Stimulated activated CD4-positive, alpha-beta T cell treated with anti-CD3 and anti-CD28 coated beads, TNF-alpha, amount 100 ng/mL, for 48 hours (primary cell): ENCODE measurements around the gene CDC42EP4.
A peak's percentile ranks its signal among the peaks of the same experiment; 100 is the strongest.

ENCODE experiments used
- DNase-seq, 3 donors: peaks; one replicate each; pipeline ENCODE4 v3.0.0-alpha.2; 2020; ENCODE audit warnings: low read depth in 3 of 3

Gene CDC42EP4

GRCh38 chr17:73311781-73312641, at the start of gene CDC42EP4:
CDC42EP4 (minus strand) TSS chr17:73312001; CDS start chr17:73286500, 25,501 bp downstream.
- DNase-seq = peak; percentile 78 to 81 (median 78)

DNA sequence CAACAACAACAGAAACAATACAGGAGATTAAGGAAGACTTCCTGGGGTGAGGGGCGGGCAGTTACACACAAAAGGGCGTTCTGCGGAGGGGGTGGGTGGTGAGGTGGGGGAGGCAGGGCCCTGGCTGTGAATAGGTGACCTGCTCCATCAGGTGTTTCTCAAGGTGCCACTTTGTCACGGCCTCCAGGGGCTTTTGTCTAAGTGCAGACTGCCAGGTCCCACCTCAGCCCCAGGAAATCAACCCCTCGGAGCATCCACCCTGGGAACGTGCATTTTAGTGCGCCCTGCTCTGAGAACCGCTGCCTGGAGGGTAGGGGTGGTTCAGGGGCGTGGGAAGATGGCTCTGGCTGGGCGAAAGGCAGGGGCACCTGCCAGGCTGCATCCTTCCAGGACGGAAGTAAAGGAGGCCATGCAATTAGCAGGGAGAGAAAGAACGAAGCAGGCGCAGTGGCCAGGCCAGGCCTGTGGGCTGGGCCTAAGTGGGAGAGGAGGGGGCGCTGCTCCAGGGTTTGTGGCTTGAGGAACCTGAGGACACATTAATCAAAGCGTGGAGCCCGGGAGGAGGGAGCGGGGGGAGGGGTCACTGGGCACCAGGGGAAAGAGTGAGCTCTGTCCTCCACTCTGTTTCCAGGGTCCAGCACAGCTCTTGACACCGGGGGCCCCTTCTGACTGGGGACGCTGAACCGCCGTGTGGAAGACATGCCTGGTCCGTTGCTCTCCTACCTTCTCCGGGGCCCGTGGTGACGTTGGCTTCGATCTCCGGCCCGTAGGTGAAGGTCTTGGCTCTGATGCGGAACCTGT, 49.4 kb upstream of the CDC42EP4 start:
- DNase-seq = no peak

GRCh38 chr17:73359987-73360410, 48.2 kb upstream of the CDC42EP4 start:
- DNase-seq = no peak

DNA sequence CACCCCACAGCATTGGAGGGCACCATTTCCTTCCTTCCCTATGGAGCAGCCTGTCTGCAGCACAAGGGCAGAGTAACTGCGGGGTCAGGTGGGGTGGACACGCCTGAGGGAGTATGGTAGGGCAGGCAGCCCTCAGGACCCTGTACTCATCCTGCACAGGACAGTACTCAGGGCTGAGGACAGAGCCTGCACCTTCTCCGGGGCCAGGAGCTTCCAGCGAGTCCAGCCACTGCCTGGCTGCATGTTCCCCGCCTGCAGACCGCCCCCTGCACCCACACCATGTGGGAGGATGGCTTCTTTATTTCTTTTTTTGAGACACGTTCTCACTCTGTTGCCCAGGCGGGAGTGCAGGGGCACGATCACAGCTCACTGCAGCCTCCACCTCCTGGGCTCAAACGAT, 47.6 kb upstream of the CDC42EP4 start:
- DNase-seq = no peak

DNA sequence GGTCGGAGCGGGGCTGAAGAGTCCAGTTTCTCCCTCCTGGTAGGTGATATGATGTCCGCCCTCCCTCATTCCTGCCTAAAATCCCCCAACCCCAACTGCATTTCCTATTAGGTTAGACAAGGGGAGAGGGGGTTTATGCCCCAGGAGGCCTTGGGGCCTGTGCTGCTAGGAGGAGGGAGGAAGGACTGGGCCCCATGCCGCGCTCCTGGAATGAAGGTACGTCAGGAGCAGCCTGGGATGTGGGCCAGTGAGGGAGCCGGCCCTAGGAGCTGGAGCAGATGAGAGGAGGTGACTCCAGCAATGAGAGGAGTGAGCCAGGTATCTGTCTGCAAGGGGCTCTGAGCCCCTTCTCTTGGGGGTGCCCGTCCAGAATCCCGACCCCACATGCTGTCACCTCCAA, 46.9 kb upstream of the CDC42EP4 start:
- DNase-seq = no peak

GRCh38 chr17:73357981-73358380, 46.2 kb upstream of the CDC42EP4 start:
- no peak for DNase-seq

- no peak for DNase-seq
Measured at GRCh38 chr17:73357318-73357717, 45.5 kb upstream of the CDC42EP4 start.

GRCh38 chr17:73356561-73357170, 44.9 kb upstream of the CDC42EP4 start:
- no peak for DNase-seq

- no peak for DNase-seq
Measured at GRCh38 chr17:73354423-73355284, 42.9 kb upstream of the CDC42EP4 start.

DNA sequence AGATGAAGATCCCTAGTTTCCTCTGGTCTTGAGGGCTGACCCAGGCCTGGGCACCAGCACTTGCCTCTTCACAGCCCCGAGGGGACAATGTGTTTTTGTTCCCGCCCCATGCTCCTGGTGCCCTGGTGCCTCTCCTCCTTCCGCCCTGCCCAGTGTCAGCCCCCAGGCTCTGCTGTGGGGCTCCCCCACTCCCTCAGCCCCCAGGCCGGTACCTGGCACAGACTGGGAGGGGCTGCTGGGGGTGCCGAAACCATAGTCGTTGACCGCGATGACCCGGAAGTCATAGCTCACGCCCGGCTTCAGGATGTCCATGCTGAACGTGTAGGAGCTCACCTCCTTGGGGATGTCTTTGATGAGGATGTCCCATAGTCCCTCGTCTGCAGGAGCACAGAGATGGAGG, 40.5 kb upstream of the CDC42EP4 start:
- no peak for DNase-seq

DNA sequence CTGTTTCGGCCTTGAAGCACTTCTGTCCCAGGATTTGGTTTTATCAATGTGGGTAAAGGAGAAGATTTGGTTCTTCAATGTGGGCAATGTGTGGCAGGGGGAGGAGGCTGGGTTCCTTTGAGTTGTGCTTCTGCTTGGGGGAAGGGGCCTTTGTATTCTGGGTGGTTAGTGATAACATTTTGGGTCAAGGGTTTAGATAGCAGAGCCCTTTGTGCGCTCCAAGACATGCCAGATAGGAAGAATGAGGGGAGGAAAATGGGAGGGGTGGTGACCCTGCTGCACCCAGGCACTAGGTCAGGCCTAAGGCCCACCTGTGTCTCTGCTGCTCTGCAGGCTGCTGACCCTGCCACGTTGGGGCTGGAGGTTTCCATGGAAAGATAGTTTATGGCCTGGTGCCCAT, 40.0 kb upstream of the CDC42EP4 start:
- DNase-seq = no peak

DNA sequence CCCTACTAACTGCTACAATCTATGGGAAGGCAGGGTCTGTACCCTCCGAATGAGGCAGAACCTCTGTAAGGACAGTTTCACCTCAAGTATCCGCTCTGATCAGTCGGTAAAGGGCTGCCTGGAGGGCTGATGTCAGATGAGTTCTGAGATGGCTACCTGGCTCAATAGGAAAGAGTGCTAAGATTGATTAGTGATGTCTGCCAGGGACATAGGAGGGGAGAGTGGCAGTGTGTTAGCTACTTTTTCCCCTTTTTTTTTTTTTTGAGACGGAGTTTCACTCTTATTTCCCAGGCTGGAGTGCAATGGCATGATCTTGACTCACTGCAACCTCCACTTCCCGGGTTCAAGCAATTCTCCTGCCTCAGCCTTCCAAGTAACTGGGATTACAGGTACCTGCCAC, 39.1 kb upstream of the CDC42EP4 start:
- no peak for DNase-seq

DNA sequence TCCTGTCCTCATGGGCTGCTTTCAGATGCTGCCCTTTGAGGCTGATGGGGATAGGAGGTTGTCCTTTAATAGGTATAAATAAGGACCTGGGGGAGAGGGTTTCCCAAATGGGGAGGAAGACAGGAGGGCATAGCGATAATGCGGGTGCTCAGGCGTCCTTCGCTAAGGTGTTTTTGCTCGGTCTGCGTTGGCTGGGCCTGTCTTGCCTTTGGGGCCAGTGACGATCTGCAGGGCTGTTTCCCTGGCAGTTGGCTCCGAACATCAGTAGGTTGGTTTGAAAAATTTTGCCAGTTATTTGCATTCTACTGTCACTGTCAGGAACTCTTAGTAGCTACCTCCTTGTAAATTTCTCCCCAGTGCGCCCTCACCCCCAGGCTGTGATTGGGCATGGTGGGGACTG, 37.8 kb upstream of the CDC42EP4 start:
- DNase-seq = no peak

DNA sequence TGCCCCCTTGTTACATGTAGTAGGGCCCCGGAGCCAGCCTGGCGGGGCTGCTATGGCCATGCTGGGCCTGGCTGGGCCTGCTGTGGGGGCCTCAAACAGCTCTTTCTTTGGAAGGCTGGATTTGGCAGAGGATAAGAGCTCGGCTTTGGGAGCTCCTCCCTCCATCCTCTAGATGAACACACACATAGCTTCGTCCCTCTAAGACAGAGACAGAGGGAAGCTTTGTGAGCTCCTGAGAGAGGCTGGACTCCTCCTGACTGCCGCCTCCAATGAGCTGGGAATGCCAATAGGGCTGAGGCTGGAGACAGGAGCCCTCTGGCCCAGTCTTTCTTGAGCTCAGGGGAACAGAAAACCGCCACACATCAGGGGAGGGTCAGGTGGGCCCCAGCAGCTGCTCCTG, 37.3 kb upstream of the CDC42EP4 start:
- no peak for DNase-seq

DNA sequence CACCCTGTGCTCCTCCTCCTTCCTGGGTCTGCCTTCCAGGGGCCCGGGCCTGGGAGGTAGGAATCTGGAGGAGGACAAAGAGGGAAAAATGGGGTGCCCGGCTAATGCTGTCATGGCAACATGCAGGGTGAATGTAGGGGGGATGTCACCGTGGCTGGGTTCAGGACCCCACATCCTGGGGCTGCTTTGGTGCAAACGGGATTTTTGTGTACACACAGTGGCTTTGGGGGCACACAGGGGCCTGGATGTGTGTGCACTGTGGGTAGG, 37.0 kb upstream of the CDC42EP4 start:
- no peak for DNase-seq

DNA sequence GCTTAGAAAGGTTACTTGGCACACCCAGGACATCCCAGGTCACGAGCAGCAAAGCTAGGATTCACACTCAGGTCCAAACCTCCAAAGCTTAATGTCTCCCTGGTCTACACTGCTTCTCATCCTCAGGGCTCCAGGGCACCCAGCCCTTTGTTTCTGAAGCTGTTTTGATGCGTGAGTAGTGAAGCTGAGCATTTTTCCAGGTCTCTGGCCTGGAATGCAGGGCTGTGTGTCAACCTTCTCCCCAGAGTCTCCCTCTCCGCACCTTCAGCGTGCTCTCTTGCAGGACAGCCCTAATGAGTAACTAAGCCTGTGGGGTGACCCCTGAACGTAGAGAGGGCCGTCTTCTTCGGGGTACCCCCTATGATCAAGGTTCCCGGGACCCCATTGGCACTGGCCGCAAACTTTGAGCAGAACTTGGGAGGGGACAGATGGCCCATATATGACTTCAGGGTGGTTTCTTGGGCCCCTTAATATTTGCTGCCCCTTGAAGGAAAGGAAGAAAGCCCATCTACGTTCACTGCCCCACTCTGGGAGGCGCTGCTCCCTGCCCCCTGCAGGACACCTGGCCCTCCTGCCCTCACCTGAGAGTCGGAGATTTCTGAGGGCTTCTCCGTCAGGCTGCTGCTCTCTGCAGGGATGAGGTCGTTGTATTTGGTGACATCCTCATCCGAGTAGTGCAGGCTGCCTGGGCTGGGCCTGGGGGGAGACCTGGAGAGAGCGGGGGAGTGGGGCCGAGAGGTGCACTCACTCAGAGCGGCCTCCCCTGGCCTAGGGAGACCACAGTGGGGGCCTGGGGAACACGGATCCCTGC, 36.4 kb upstream of the CDC42EP4 start:
- DNase-seq = no peak

- no peak for DNase-seq
Measured at GRCh38 chr17:73347351-73347750, 35.5 kb upstream of the CDC42EP4 start.

DNA sequence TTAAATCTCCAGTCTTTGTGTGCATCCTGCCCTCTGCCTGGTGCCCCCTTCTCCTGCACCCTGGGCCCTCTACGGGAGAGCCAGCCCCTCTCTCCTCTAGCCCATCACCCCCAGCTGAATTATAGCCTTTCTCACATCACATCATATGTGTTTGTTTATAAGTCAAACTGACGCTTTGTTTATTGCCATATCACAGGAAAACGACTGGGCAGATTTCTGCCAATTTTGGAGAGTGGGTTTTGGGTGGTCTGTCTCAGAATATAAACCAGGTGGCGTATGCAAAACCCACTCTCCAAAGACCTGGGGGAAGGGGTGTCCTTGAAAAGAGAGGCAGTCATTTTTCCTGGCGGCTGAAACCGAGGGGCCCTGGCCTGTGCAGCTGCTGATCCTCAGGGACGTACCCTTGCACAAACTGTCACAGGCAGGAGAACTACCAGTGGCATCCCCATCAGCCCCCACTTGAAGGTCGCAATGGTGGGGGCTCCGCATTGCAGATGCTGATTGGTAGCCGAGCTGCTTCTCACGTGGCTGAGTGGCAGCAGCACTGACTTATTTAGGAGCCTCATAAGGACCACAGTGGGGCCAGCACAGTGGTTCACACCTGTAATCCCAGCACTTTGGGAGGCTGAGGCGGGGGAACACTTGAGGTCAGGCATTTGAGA, 34.8 kb upstream of the CDC42EP4 start:
- no peak for DNase-seq

DNA sequence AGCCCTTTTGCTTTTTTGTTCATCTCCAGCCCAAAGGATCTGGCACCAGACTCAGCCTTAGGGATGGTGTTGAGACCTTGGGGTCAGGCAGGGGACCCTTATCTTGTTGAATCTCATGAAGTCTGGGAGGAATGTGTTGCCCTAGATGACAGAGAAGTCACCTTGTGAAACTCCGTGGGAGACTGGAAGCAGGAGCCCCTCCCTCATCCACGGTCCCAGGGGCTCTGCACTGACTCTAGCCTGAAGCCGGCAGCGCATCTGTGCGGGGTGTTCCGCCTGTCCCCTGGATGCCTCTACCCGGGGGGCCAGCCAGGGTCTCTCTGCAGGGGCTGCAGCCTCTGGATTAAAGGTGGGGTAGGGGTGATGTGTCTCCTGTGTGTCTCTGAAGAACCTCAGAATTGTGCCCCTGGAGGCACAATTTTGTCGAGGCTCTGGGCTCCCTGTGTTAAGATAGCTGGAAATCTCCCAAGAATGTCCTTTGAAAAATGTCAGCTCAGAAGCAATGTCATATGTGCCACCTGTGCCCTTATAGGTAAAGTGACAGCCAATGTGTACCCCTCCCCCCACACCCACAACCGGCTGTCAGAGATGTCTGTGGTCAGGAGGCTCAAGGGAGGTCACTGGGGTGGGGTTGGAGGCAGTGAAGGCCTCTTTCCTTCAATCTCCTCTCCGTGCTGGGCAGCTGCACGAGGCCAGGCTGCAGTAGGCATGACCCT, 32.1 kb upstream of the CDC42EP4 start:
- no peak for DNase-seq

- no peak for DNase-seq
Measured at GRCh38 chr17:73343168-73343634, 31.4 kb upstream of the CDC42EP4 start.
